Measurements from ENCODE around the gene DCAF12L2.
"Not testable (repeated sequence)": the region's sequence is repeated elsewhere in the genome, so short reads cannot be mapped to it uniquely, and the experiment has no call there.

DCAF12L2 gene

DNA sequence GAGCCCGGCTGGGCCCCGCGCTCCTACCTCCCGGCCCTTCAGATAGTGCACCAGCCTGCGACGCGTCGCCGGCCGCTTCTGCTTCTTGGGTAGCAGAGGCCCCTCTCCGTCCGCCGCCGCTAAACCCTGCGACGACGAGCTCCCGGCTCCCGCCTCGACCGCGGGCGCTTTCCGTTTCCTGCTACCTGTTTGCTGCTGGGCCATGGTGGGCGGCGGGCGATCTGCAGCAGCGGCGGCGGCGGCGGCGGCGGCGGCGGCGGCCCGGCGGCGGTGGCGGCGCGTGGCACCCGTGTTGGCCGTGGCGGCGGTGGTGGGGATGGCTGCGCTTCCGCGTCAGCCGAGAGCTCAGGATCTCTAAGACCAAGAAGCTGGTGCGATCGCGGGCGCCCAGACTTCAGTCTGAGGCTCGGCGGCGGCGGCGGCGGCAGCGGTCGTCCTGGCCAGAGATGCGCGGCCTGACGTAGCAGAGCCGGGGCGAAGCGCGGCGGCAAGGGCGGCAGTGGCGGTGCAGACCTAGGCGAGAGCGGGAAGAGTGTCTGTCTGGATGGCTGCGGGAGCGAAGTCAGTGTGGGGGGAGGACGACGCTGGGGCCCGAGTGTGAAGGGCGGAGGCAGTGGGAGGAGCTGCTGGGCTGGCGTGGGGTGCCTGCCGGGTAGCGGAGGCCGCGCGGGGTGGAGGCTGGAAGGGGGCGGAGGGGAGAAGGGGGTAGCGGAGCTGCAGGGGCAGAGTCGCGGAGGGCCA, at the start of gene DCAF12L2:
DCAF12L2 (minus strand) TSS at position 569 of the 741 bp plus-strand sequence; CDS start at position 204, 365 bp downstream.
- no peak for TF ChIP-seq ISL1 (CRISPR knock-in tag; IDR thresholded peaks at IDR 0.05)
- no peak for TF ChIP-seq TSHZ2 (CRISPR knock-in tag; IDR thresholded peaks at IDR 0.05)
- TF ChIP-seq CREB5 (CRISPR knock-in tag; IDR thresholded peaks at IDR 0.05; ENCODE audit: low read depth): no peak
- TF ChIP-seq OSR1 (CRISPR knock-in tag; IDR thresholded peaks at IDR 0.05): no peak
- no peak for TF ChIP-seq CSDC2 (CRISPR knock-in tag; IDR thresholded peaks at IDR 0.05)
- no peak for TF ChIP-seq BACH2 (CRISPR knock-in tag; IDR thresholded peaks at IDR 0.05; ENCODE audit: borderline replicate concordance)
- no peak for TF ChIP-seq TOX (CRISPR knock-in tag; IDR thresholded peaks at IDR 0.05; ENCODE audit: borderline replicate concordance)
- no peak for TF ChIP-seq ZNF8 (CRISPR knock-in tag; IDR thresholded peaks at IDR 0.05)
- TF ChIP-seq PPARA (CRISPR knock-in tag; IDR thresholded peaks at IDR 0.05; ENCODE audit: borderline replicate concordance): no peak
- no peak for TF ChIP-seq SNAI2 (CRISPR knock-in tag; IDR thresholded peaks at IDR 0.05)
- no peak for TF ChIP-seq ZFP30 (CRISPR knock-in tag; IDR thresholded peaks at IDR 0.05)
- no peak for TF ChIP-seq GLIS3 (CRISPR knock-in tag; IDR thresholded peaks at IDR 0.05)
- no peak for TF ChIP-seq ESRRG (CRISPR knock-in tag; IDR thresholded peaks at IDR 0.05)
- TF ChIP-seq ARNTL (CRISPR knock-in tag; IDR thresholded peaks at IDR 0.05; ENCODE audit: borderline replicate concordance, low read depth): no peak
- TF ChIP-seq, protein P1, sequence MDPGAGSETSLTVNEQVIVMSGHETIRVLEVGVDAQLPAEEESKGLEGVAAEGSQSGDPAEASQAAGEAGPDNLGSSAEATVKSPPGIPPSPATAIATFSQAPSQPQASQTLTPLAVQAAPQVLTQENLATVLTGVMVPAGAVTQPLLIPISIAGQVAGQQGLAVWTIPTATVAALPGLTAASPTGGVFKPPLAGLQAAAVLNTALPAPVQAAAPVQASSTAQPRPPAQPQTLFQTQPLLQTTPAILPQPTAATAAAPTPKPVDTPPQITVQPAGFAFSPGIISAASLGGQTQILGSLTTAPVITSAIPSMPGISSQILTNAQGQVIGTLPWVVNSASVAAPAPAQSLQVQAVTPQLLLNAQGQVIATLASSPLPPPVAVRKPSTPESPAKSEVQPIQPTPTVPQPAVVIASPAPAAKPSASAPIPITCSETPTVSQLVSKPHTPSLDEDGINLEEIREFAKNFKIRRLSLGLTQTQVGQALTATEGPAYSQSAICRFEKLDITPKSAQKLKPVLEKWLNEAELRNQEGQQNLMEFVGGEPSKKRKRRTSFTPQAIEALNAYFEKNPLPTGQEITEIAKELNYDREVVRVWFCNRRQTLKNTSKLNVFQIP (CRISPR knock-in tag; IDR thresholded peaks at IDR 0.05; ENCODE audit: borderline replicate concordance, low read depth): no peak
- TF ChIP-seq PATZ1 (CRISPR knock-in tag; IDR thresholded peaks at IDR 0.05; ENCODE audit: borderline replicate concordance): no peak
- TF ChIP-seq ZNF565 (CRISPR knock-in tag; conservative IDR thresholded peaks at IDR 0.05; ENCODE audit: low read depth): no peak
- no peak for TF ChIP-seq TCF4 (CRISPR knock-in tag; IDR thresholded peaks at IDR 0.05; ENCODE audit: borderline replicate concordance)
- TF ChIP-seq ZFP3 (CRISPR knock-in tag; IDR thresholded peaks at IDR 0.05): no peak
- no peak for ATAC-seq

DNA sequence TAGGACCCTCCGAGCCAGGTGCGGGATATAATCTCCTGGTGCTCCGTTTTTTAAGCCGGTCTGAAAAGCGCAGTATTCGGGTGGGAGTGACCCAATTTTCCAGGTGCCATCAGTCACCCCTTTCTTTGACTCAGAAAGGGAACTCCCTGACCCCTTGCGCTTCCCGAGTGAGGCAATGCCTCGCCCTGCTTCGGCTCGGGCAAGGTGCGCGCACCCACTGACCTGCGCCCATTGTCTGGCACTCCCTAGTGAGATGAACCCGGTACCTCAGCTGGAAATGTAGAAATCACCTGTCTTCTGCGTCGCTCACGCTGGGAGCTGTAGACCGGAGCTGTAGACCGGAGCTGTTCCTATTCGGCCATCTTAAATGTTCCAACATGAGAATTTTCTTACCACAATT, 24.8 kb upstream of the DCAF12L2 start:
- not testable (repeated sequence) for ATAC-seq

- TF ChIP-seq ZC3H10 (CRISPR knock-in tag; IDR thresholded peaks at IDR 0.05) (no peak), ARNTL (CRISPR knock-in tag; IDR thresholded peaks at IDR 0.05; ENCODE audit: borderline replicate concordance, low read depth) (no peak), GLIS3 (CRISPR knock-in tag; IDR thresholded peaks at IDR 0.05) (no peak), TSHZ2 (CRISPR knock-in tag; IDR thresholded peaks at IDR 0.05) (no peak), ISL1 (CRISPR knock-in tag; IDR thresholded peaks at IDR 0.05) (no peak), ZNF70 (CRISPR knock-in tag; IDR thresholded peaks at IDR 0.05) (no peak)
- TF ChIP-seq, protein P2, sequence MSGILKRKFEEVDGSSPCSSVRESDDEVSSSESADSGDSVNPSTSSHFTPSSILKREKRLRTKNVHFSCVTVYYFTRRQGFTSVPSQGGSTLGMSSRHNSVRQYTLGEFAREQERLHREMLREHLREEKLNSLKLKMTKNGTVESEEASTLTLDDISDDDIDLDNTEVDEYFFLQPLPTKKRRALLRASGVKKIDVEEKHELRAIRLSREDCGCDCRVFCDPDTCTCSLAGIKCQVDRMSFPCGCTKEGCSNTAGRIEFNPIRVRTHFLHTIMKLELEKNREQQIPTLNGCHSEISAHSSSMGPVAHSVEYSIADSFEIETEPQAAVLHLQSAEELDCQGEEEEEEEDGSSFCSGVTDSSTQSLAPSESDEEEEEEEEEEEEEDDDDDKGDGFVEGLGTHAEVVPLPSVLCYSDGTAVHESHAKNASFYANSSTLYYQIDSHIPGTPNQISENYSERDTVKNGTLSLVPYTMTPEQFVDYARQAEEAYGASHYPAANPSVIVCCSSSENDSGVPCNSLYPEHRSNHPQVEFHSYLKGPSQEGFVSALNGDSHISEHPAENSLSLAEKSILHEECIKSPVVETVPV (CRISPR knock-in tag; IDR thresholded peaks at IDR 0.05): no peak
- TF ChIP-seq, protein P1 (CRISPR knock-in tag; IDR thresholded peaks at IDR 0.05; ENCODE audit: borderline replicate concordance, low read depth): no peak
- no peak for ATAC-seq
These were observed 11.2 kb upstream of the DCAF12L2 start for GRCh38 chrX:126177133-126177840.

All from SK-N-SH treated with all-trans-retinoic acid at 6 μM for 48 hours (cell line).